NCI-H446 (cell line): Measurements from ENCODE around the gene FAM43A.

Source experiments
- DNase-seq, 2 experiments: peaks; one replicate each; lab custom pipeline; 2025; lab: John Stamatoyannopoulos, UW

The FAM43A gene

GRCh38 chr3:194711286-194711685, 25.6 kb downstream of the FAM43A start:
- no peak for DNase-seq

DNA sequence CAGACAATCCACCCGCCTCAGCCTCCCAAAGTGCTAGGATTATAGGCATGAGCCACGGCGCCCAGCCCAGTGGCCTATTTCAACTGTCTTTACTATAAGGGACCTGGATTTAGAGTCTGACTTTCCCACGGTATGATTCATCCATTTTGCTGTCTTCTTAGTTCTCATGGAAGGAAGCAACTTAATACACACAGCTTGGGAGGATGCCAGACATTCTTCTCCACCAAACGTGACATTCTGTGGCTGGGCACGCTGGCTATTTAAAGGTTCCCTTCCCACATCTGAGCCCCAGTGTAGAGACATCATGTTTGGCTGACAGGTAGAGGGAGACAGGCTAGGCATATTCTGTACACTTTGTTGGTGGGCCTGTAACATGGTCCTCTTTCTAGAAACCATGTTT, 26.2 kb downstream of the FAM43A start:
- no peak for DNase-seq

- DNase-seq = no peak
These were observed 27.8 kb downstream of the FAM43A start for GRCh38 chr3:194713299-194714136.

DNA sequence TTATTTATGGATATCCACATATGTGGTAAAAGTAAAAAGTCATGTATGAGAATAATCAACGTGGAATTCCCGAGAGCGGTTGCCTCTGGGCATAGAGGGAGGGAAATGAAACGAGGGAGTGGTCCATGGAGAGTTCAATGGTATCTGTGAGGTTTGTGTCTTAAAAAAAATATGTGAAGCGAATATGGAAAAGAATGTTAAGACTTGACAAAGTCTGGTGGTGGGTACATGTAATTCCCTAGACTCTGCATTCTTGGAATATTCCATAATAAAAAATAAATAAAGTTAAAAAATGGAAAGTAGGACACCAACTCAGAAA, 28.4 kb downstream of the FAM43A start:
- no peak for DNase-seq

GRCh38 chr3:194714564-194714963, 28.9 kb downstream of the FAM43A start:
- no peak for DNase-seq

DNA sequence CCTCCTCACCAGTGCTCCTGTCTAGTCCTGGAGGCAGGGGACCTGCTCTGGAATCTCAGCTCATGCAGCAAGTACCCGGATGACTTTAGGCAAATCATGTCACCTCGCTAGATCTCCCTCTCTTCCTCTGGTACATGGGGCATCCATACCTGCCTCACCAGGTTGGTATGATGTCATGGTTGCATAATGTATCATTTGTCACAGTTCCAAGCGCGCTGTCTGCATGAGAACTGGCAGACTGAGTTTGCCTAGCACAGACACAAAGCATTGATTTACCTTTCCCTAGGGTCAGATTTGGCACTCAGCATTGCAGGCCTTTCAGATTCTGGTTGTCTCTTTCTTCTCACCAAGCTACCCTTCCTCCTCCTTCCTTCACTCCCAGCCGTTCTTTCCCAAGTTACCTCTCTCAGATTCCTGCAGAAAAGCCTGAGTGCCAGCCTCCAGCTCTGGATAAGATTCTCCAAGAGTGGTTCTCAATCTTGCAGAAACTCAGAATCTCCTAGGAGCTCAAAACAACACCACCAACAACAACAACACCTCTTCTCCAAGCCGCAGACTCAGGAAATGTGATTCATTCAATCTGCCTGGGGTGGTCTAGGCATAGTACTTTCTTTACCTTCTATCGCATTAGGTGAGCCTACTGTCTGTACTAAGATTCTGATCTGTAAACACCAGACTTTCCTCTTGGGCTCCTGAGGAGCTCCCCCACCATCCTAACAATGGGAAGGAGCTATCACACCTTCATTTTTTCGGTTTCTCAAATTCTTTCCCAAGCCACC, 29.5 kb downstream of the FAM43A start:
- DNase-seq = no peak

- no peak for DNase-seq
These were observed 32.4 kb downstream of the FAM43A start for GRCh38 chr3:194718079-194718478.

- no peak for DNase-seq
These were observed 34.4 kb downstream of the FAM43A start for GRCh38 chr3:194720048-194720447.

DNA sequence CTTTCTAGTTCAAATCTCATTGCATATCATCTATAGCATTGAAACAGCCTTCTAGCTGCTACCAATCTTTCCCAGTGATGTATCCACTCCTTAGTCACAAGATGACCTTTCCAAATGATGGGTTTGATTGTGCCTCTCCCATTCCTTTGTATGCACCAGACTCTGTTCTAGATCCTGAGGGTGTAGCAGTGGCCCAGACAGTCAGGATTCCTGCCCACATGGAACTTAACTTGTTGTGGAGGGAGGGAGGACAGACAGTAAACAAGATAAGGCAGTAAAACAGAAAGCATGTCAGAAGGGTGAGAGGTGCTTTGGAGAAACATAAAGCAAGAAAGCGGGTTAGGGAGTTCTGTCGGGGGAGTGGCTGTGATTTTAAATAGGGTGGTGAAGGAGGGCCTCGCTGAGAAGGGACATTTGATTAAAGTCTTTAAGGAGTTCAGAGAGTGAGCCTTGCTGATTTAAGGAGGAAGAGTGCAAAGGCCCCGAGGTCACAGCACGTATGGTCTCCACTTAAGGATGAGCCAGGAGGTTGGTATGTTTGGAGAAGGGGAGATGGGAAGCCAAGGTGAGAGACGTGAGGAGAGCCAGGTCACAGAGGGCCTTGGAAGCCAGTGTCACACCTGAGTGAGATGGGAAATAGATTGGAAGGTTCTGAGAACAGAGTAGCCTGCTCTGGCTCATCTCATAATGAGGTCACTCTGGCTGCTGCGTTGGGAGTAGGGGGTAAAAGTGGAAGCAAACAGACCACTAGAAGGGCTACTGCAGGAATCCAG, 38.3 kb downstream of the FAM43A start:
- DNase-seq = no peak

GRCh38 chr3:194725346-194725745, 39.7 kb downstream of the FAM43A start:
- no peak for DNase-seq

DNA sequence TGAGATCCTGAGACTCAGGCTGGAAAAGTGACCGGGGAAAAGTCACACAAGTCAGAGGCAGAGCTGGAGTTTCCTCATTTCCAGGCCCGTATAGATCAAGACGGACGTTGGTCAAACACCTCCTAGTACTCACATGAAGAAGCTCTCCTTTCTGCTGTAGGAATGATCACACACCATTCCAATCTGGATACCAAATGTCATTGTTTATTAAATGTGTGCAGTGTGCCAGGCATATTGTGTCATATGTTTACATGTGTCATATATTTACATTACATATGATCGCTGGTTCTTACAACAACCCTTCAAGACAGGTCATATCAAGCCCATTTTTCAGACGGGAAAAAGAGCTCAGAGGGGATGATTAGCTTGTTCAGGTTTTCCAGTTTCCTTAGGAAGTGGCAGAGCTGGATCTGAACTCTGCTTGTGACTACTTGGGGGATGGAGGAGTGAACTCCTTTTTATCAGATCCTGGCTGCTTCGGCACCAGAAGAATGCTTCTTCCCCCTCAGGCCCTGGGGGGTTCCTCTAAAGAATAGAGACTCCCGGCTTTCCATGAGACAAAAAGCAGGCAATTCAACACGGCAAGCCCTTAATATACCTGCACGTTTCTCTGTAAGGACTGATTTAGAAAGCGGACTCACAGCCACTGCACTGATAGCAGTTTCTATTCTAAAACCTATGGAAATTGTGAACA, 41.9 kb downstream of the FAM43A start:
- DNase-seq = no peak

DNA sequence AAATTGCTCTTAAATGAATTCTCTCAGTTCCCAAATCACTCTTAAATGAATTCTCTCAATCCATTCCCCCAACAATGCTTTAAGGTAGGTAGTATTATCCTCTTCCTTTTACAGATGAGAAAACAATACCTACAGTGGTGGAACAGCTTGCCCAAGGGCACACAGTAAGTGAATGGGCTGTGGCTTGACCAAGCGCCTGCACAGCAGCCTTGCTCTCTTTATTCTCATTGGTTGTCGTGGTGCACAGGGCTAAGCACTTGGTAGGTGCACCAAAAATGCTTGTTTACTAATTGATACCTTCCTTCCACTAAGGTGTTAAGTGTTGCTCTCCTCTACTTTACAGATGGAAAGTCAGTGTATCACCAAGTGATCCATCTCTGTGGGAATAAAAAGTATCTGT, 43.3 kb downstream of the FAM43A start:
- no peak for DNase-seq

- peak; percentile 66 to 89 for DNase-seq
These were observed 44.7 kb downstream of the FAM43A start for GRCh38 chr3:194730365-194730764.

DNA sequence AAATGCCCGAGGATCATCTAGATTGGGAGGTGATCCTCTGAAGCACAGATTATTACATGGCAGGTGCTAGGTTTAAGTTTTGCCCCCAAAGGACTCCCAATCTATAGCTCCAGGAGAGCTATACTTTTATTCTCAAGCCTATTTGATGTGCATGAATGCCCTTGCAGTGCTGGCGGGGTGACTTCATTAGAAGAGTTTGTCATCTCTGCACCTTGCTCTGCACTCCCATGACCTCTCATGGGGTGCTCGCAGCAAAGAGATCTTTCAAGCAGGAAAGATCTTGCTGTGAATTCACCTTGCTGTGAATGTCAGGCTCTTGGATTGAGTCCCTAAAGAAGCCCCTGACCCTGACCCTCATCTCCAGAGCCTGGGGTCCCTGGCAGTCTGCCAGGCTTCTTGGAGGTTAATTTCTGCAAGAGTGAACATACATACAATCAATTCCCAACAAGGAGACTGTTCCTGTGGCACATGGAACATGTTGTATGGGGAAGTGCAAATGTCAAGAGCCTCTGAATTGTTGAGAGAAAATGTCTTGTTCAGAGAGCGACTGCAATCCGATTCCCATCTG, 45.9 kb downstream of the FAM43A start:
- DNase-seq = peak in 1 of 2 experiments; percentile 19

GRCh38 chr3:194732617-194733016, 46.9 kb downstream of the FAM43A start:
- no peak for DNase-seq

DNA sequence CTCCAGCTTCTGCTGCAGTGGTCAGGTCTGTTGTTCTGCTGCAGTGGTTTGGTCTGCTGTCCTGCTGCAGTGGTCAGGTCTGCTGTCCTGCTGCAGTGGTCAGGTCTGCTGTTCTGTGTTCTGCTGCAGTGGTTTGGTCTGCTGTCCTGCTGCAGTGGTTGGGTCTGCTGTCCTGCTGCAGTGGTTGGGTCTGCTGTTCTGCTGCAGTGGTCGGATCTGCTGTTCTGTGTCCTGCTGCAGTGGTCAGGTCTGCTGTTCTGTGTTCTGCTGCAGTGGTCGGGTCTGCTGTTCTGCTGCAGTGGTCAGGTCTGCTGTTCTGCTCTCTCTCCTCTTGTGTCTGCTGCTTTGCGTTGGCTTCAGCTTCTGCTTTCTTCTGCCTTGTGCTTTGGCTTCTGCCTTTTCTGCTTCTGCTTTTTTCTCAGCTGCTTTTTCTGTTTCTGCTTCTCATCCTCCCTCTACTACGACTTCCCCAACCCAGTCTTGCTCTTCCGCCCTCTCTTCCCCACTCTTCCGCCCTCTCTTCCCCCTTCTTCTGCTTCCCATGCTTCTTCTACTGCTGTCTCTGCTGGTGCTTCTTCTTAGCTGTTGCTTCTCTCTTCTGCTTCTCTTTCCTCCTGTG, 50.7 kb downstream of the FAM43A start:
- DNase-seq = no peak

DNA sequence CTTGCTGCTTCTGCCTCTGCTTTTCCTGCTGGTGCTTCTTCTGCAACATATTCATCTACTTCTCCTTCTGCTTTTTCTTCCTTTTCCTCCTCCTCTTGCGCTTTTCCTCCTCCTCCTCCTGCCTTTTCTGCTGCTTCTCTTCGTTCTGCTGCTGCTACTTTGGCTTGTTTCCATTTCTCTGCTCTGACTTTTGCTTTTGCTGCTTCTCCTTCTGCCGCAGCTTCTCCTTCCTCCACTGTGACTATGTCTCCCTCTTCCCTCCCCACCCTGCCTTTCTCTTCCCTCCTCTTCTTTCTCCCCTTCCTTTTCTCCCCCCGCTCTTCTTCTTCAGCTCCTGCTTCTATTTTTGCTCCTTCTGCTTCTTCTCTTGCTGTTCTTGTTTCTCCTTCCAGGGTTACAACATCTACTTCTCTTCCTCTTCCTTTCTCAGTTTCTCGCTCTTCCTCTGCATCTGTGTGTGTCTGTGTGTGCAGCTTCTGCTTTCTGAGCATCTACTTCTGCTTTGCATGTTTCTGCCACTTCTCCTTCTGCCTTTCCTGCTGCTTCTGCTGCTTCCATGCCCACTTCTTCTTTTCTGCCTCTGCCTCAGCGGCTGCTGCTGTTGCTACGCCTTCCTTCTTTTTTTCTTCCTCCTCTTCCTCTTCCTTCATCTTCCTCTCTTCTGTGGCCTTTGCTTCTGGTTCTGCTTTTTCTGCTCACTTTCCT, 51.4 kb downstream of the FAM43A start:
- no peak for DNase-seq
